ENCODE results near the gene TGFB2.

The TGFB2 gene

GRCh38 chr1:218322762-218323161 is 22.4 kb upstream of the TGFB2 start:
- peaks cover 9% of the 10 kb centered on the region; the same call in 1 of the 2 replicates for H3K36me3 ChIP-seq (ENCODE audit: control insufficient read depth, insufficient read depth, low read length)
- TF ChIP-seq CTCF (IDR thresholded peaks at IDR 0.05; ENCODE audit: insufficient read depth, low read length, poor library complexity, severe bottlenecking), result no peak

GRCh38 chr1:218323568-218324225 is 21.4 kb upstream of the TGFB2 start:
- H3K27me3 ChIP-seq (replicated peaks; ENCODE audit: control insufficient read depth, insufficient read depth, low read length), result no peaks in the 10 kb centered on the region
- peaks cover 9% of the 10 kb centered on the region; the same call in 1 of the 2 replicates for H3K36me3 ChIP-seq (ENCODE audit: control insufficient read depth, insufficient read depth, low read length)
- TF ChIP-seq CTCF (IDR thresholded peaks at IDR 0.05; ENCODE audit: insufficient read depth, low read length, poor library complexity, severe bottlenecking), result no peak
- DNase-seq (ENCODE audit: extremely low read depth, insufficient read length), result no peak
- H3K4me3 ChIP-seq (replicated peaks; ENCODE audit: low read depth, low read length), result no peak overlapping the region

More at GRCh38 chr1:218322762-218323161, 22.4 kb upstream of the TGFB2 start:
- no peak overlapping the region for H3K4me3 ChIP-seq (replicated peaks; ENCODE audit: low read depth, low read length)
- no peaks in the 10 kb centered on the region for H3K27me3 ChIP-seq (replicated peaks; ENCODE audit: control insufficient read depth, insufficient read depth, low read length)
- no peak for DNase-seq (ENCODE audit: extremely low read depth, insufficient read length)

- no peak for TF ChIP-seq CTCF (IDR thresholded peaks at IDR 0.05; ENCODE audit: insufficient read depth, low read length, poor library complexity, severe bottlenecking)
Measured at GRCh38 chr1:218324226-218324580, 20.9 kb upstream of the TGFB2 start.

GRCh38 chr1:218328769-218329168 is 16.4 kb upstream of the TGFB2 start:
- no peak for TF ChIP-seq CTCF (IDR thresholded peaks at IDR 0.05; ENCODE audit: insufficient read depth, low read length, poor library complexity, severe bottlenecking)
- no peaks in the 10 kb centered on the region for H3K27me3 ChIP-seq (replicated peaks; ENCODE audit: control insufficient read depth, insufficient read depth, low read length)

More at GRCh38 chr1:218324226-218324580, 20.9 kb upstream of the TGFB2 start:
- peaks cover 9% of the 10 kb centered on the region; the same call in 1 of the 2 replicates for H3K36me3 ChIP-seq (ENCODE audit: control insufficient read depth, insufficient read depth, low read length)
- DNase-seq (ENCODE audit: extremely low read depth, insufficient read length), result no peak
- H3K4me3 ChIP-seq (replicated peaks; ENCODE audit: low read depth, low read length), result no peak overlapping the region
- no peaks in the 10 kb centered on the region for H3K27me3 ChIP-seq (replicated peaks; ENCODE audit: control insufficient read depth, insufficient read depth, low read length)

GRCh38 chr1:218330043-218330623 is 15.0 kb upstream of the TGFB2 start:
- no peak for DNase-seq (ENCODE audit: extremely low read depth, insufficient read length)
- Histone ChIP-seq H3K36me3 (ENCODE audit: control insufficient read depth, insufficient read depth, low read length) (no peaks in the 10 kb centered on the region; the same call in 1 of the 2 replicates), H3K27me3 (replicated peaks; ENCODE audit: control insufficient read depth, insufficient read depth, low read length) (no peaks in the 10 kb centered on the region), H3K4me3 (replicated peaks; ENCODE audit: low read depth, low read length) (no peak overlapping the region)
- peak; percentile 27 for TF ChIP-seq CTCF (IDR thresholded peaks at IDR 0.05; ENCODE audit: insufficient read depth, low read length, poor library complexity, severe bottlenecking)

More at GRCh38 chr1:218328769-218329168, 16.4 kb upstream of the TGFB2 start:
- Histone ChIP-seq H3K4me3 (replicated peaks; ENCODE audit: low read depth, low read length) (no peak overlapping the region), H3K36me3 (ENCODE audit: control insufficient read depth, insufficient read depth, low read length) (peaks cover 2% of the 10 kb centered on the region)
- DNase-seq (ENCODE audit: extremely low read depth, insufficient read length), result no peak
